D341Med (cell line): ENCODE measurements around the gene COQ5.

Source experiments
- DNase-seq: peaks from one replicate; pipeline ENCODE4 v3.0.0; 2012; ENCODE audit warnings: low spot score

Gene COQ5

GRCh38 chr12:120483621-120484020, 45.3 kb downstream of the COQ5 start:
- no peak for DNase-seq

GRCh38 chr12:120481022-120481767, 47.8 kb downstream of the COQ5 start:
- DNase-seq: no peak

DNA sequence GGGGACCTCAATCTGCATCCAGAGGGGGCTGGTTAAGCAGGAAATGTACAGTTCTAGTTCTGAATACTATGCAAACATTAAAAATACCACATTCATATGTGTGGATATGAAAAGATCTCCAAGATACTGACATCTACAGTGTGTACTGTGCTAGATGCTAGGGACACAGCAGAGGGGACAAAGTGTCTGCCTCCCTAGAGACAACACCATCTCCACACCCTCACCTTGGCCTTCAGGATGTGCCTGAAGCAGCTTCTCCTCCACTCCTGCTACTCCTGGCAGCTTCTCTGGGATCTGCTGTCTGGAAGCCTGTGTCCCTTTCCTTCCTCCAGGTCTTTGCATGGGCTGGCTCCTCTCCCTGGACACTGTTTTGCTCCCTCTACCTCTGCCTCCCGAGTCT, 48.7 kb downstream of the COQ5 start:
- DNase-seq: no peak

DNA sequence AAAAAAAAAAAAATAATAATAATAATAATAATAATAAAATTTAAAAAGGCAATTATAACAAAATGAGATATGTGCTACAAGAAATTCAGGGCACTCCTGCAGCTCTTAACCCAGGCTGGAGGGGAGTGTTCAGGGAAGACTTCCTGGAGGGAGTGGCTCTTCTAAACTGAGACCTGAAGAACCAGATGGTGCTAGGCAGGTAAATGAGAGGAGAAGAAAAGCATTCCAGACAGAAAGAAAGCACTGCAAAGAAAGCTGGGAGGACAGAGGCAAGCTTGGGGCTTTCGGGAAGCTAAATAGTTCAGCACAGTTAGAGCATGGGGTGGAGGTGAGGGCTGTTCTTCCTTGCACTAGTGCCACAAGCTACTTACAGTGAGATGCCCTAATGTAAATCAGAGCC, 49.5 kb downstream of the COQ5 start:
- DNase-seq: no peak

GRCh38 chr12:120475643-120476042, 53.3 kb downstream of the COQ5 start:
- no peak for DNase-seq

- DNase-seq: no peak
Measured at GRCh38 chr12:120474616-120474960, 54.4 kb downstream of the COQ5 start.

- DNase-seq: no peak
Measured at GRCh38 chr12:120473807-120474615, 54.9 kb downstream of the COQ5 start.

GRCh38 chr12:120472521-120472920, 56.4 kb downstream of the COQ5 start:
- no peak for DNase-seq

DNA sequence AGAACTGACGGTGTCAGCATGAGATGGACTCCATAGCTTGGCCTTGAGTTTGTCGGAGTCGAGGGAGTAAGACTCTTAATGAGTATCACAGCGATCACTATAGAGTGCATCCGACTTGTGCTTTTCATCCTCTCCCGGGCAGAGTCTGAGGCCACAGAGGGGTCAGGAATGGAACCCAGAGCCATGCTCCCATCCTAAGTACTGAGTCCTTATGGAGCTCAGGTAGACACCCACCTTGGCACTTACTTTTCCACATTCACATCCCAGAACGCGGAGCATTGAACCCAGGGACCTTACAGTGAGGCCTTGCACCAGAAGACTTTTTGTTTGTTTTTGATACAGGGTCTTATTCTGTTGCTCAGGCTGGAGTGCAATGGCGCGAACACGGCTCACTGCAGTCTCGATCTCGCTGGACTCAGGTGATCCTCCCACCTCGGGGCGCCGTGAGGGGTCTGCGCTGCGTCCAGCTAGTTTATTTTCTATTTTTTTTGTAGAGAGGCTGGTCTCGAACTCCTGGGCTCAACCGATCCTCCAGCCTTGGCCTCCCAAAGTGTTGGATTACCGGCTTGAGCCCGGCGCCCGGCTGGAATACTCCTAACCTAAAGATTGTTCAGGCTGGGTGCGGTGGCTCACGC, 58.7 kb downstream of the COQ5 start:
- no peak for DNase-seq

DNA sequence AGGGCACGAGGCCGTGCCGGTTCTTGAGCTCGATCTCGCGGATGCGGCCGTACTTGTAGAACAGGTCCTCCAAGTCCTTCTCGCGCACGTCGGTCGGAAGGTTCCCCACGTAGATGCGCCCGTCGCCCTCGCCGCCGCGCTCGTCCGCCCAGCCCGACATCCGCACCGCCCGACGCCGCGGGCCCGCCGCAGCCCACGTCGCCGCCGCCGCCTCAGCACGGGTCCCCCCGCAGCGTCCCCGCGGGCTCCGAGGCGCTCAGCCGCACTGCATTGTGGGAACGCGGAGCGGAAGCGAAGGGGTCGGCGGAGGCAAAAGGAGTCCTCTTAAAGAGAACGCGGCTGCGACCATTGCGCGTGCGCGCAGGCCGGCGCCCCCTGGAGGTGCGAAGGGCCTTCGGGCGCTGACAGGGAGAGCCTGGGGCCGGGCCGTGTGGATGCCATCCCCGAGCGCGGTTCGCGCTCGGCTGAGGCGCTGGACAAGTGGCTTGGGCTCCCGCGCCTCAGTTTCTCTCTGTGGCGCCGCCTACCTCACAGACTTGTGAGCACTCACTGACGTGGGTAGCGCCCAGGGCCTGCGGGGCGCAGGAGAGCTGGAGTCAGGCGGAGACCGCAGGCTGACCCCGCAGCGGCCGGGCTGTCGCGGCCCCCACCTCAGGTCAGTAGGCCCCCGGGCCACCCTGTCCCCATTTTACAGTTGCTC, 59.4 kb downstream of the COQ5 start, which contains the start of gene SRSF9:
Gene SRSF9 (minus strand): TSS at position 299 of the 700 bp plus-strand sequence. CDS start 139 bp downstream, at position 160.
- peak; percentile 99 for DNase-seq

DNA sequence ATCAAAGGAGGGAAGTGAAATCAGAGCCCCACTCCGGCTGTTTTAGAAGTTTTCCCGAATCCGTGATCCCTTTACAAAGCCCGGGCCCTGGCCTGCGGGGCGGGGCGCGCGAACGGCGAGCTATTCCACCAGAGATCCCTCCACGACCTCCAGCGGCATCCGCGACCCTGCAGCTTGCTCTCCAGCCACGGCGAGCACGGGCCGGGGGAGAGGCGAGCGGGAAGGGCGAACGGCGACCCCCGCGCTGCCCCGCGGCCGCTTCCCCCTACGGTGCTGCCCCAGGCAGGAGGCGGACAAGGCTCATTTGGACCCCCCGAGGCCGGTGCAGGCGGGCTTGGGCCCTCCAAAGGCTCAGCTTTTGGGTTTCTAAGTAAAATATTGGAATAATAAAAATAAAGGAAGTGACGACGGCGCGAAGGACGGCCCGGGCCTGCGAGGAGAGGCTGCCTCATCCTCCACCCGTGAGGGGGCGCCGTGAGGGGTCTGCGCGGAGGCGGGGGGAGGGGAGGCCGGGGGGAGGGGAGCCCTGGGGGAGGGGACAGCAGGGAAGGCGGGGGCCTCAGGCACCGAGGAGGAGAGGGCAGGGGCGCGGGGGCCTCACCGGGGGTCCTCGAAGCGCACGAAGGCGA, 60.0 kb downstream of the COQ5 start:
- DNase-seq: peak; percentile 81

- DNase-seq: no peak
Measured at GRCh38 chr12:120468325-120468820, 60.6 kb downstream of the COQ5 start.

DNA sequence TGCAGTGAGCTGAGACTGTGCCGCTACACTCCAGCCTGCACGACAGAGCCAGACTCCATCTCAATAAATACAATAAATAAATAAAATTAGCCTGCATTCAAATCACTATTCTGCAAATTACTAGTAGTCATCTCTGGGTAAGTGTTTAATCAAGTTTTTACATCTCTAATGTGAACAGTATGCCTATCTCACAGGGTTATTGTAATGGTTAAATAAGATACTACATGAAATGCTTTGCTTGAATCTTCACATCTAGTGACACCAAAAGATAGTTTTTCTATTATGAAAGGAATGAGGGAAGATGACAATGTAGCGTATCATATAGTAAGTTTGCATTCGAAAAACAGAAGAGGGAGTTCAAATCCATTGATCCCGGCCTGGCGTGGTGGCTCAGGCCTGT, 61.5 kb downstream of the COQ5 start:
- no peak for DNase-seq

GRCh38 chr12:120466560-120467315, 62.2 kb downstream of the COQ5 start:
- no peak for DNase-seq

DNA sequence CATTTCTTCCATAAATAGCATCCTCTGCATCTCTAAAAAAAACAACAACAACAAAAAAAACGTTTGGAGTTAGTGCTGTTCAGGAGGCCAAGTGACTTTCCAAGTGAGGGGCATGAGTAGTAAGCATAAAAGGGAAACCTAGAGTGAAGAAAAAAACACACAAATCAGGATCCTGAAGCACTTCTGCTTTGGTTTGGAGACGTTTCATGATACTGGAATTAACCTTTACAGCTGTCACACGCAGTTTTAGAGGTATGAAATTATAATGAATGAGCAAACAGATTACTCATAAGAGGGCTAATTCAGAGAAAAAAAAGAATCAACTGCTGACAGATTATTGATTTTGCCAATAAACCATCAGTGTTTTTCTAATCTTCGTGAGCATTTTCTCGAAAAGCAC, 63.2 kb downstream of the COQ5 start:
- DNase-seq: no peak

DNA sequence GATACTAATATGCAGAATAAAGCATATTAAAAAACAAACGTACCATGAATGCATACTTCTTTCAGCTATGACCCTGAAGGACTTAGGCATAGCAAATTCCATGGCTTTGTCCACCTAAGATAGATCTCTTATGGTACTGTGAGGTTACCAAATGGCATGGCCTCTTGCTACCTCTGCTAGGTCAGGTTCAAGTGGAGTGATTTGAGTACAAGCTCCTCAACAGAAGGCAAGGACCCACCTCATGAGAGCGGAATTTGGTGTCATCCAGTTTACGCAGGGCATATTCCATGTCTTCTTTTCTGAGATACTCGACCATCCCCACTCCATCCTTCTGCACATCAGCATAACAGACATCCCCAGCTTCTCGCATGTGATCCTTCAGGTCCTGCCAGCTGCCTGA, 65.2 kb downstream of the COQ5 start:
- DNase-seq: no peak

DNA sequence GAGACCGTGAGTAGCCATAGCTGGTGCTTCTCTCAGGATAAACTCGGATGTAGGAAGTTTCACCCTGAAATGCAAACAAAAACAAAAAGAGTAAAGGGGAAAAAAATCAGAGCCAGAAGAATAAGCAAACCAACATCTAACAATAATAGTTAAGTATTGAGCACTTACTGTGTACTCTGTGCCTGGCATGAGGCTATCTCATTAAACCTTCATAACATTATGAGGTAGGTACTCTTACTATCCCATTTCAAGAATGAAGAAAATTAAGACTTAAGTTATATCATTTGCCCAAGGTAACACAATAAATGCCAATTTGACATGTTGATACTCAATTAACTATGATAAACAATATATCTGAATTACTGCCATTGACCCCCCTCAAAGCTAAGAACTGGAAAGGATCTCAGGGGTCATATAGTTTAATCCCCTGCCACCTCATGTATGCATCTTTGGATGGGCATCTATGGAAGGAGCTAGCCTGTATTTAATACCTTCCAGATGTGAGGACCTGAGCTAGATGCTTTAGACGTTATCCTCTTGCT, 66.8 kb downstream of the COQ5 start:
- DNase-seq: no peak

DNA sequence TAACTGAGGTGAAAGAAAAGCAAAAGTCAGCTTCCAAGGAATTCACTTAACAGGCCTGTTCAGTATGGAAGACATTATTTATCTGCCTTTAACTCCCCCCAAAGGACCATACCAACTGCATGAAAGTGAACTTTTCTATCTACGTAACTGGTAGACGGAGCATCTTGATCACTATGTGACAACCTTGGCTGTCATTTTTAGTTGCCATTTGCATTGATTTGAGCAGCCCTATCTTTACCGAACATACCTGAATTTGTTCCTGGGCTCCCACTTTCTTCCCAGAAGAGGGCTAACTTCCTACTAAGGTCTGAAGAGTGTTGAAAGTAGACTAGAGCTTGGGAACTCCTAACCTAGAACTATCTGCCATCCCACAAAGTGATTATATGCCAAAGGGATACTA, 68.8 kb downstream of the COQ5 start:
- DNase-seq: no peak

- peak; percentile 53 for DNase-seq
Measured at GRCh38 chr12:120457133-120457532, 71.8 kb downstream of the COQ5 start.

- DNase-seq: no peak
Measured at GRCh38 chr12:120455302-120455701, 73.7 kb downstream of the COQ5 start.

DNA sequence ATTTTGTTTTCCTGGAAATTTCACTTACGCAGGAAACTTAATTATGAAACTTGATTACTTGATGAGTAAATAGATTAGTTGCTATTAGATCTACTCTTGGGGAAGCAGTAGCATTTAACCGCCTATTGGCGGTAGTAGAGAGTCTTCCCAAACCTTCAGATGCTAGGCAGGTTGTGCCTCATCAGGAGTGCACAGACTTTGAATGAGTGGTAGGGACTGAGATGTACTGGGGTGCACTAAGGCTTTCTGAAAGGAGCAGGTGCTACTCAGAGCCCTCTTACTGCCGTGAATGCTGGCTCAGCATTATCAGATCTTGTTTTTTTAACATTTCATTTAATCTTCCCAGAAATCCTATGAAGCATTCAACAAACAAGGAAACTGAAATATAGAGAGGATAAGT, 75.0 kb downstream of the COQ5 start:
- DNase-seq: peak; percentile 61
